Measurements from ENCODE around the gene PHLDA3. TPM values are rescaled to one million over a fixed set of nuclear protein-coding genes. Genes with fewer than 3 reads are reported as not detected.

PHLDA3 gene
- total and polyA plus RNA-seq, 2 of the 4 experiments (the other 2 are of a cell fraction), result 41.6 to 102 TPM

DNA sequence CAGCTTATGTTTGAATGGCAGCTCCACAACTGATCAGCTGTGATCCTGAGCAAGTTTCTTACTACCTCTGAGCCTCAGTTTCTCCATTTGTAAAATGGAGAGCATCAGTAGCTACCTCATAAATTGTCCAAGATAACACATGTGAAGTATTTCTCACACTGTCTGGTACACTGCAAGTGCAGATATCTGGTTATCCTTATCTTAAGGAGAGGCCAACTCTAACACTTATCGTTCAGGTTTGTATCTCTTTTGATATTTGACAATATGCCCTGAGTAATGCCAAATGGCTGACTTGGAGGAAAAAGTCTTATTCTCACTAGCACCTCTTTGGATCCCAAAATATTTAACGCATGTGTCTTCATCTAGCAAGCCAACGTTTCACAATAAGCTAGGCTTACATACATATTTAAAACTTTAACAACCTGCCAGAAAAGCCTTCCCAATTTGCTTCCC lies 35.2 kb upstream of the PHLDA3 start:
- no TSS peak for BruUV-seq (replicated peaks)
- H3K14ac ChIP-seq (replicated peaks; ENCODE audit: low read depth, low read length), result peak overlapping the region; percentile 96
- H3K27ac ChIP-seq (ENCODE audit: insufficient read depth, low read length), result peak overlapping the region; percentile 94
- H2BK15ac ChIP-seq (ENCODE audit: low read depth, low read length), result peak overlapping the region; percentile 48
- peak overlapping the region; percentile 97 for H3K4me2 ChIP-seq (ENCODE audit: low read depth, low read length)
- dilution Hi-C loops (cut with HindIII; ENCODE audit: low sequenced_read_pairs, unreplicated experiment) (no loop called here), in situ Hi-C loops (cut with MboI; ENCODE audit: low sequenced_read_pairs) (no loop called here), intact Hi-C loops (cut with micrococcal nuclease) (no loop called here)
- peak overlapping the region; percentile 94 for H2BK5ac ChIP-seq (ENCODE audit: low read depth, low read length, poor library complexity, severe bottlenecking)
- WGBS, 2 experiments (ENCODE audit: extremely low coverage in 2 of 2, insufficient read length in 1 of 2), result 33% methylated on average over 1 of the region's 3 CpGs; no CpG with 5 or more reads in 1 of the 2 experiments
- peak overlapping the region; percentile 71 for H2AK5ac ChIP-seq (ENCODE audit: low read depth, low read length)
- no peaks in the 10 kb centered on the region for H3K27me3 ChIP-seq (ENCODE audit: control insufficient read depth, insufficient read depth, low read length)
- H3K36me3 ChIP-seq (ENCODE audit: control insufficient read depth, insufficient read depth, low read length), result peaks cover 25% of the 10 kb centered on the region
- peak; percentile 60 for DNase-seq
- H4K20me1 ChIP-seq (ENCODE audit: insufficient read depth, low read length), result peaks cover 42% of the 10 kb centered on the region
- no peak overlapping the region for H2AK9ac ChIP-seq (replicated peaks; ENCODE audit: low read depth, low read length, poor library complexity)
- peak overlapping the region; percentile 95 for H3K9ac ChIP-seq (ENCODE audit: low read depth, low read length)
- H2AFZ ChIP-seq (replicated peaks; ENCODE audit: low read length, poor library complexity), result no peak overlapping the region
- H4K8ac ChIP-seq (ENCODE audit: low read depth in 2 of 2, low read length in 2 of 2), result peak overlapping the region; percentile 73 to 91
- H4K91ac ChIP-seq (ENCODE audit: insufficient read depth, low read depth, low read length), result peak overlapping the region; percentile 91
- H3K56ac ChIP-seq (ENCODE audit: extremely low read depth, insufficient read depth, low read length), result peak overlapping the region; percentile 96
- no peak for ATAC-seq (ENCODE audit: low read depth)
- H3K9me1 ChIP-seq (ENCODE audit: insufficient read depth, low read length), result peaks cover 42% of the 10 kb centered on the region
- H3K4ac ChIP-seq (ENCODE audit: low read depth, low read length), result peak overlapping the region; percentile 92
- TF ChIP-seq POLR2A (IDR thresholded peaks at IDR 0.05; ENCODE audit: low read depth, low read length) (no peak), FOS (IDR thresholded peaks at IDR 0.05; ENCODE audit: low read depth, low read length) (no peak), RFX5 (IDR thresholded peaks at IDR 0.05; ENCODE audit: low read depth, low read length) (no peak), NFE2L2 (IDR thresholded peaks at IDR 0.05; ENCODE audit: low read depth, low read length) (no peak), MAFK (IDR thresholded peaks at IDR 0.05; ENCODE audit: low read depth, low read length) (no peak), CEBPB (IDR thresholded peaks at IDR 0.05; ENCODE audit: low read depth, low read length) (peak; percentile 72), MXI1 (IDR thresholded peaks at IDR 0.05; ENCODE audit: borderline replicate concordance, low read depth, low read length) (no peak), MAZ (IDR thresholded peaks at IDR 0.05; ENCODE audit: borderline replicate concordance, low read depth, low read length) (0 out of 2 replicates have a peak, but pooled peaks have one; percentile 8), SMC3 (IDR thresholded peaks at IDR 0.05; ENCODE audit: low read depth, low read length) (no peak), BHLHE40 (IDR thresholded peaks at IDR 0.05; ENCODE audit: low read depth, low read length) (no peak), RAD21 (IDR thresholded peaks at IDR 0.05; ENCODE audit: low read length) (no peak), CHD1 (IDR thresholded peaks at IDR 0.05; ENCODE audit: low read depth, low read length) (no peak)
- TF ChIP-seq, protein P1, sequence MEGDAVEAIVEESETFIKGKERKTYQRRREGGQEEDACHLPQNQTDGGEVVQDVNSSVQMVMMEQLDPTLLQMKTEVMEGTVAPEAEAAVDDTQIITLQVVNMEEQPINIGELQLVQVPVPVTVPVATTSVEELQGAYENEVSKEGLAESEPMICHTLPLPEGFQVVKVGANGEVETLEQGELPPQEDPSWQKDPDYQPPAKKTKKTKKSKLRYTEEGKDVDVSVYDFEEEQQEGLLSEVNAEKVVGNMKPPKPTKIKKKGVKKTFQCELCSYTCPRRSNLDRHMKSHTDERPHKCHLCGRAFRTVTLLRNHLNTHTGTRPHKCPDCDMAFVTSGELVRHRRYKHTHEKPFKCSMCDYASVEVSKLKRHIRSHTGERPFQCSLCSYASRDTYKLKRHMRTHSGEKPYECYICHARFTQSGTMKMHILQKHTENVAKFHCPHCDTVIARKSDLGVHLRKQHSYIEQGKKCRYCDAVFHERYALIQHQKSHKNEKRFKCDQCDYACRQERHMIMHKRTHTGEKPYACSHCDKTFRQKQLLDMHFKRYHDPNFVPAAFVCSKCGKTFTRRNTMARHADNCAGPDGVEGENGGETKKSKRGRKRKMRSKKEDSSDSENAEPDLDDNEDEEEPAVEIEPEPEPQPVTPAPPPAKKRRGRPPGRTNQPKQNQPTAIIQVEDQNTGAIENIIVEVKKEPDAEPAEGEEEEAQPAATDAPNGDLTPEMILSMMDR (conservative IDR thresholded peaks at IDR 0.05; ENCODE audit: low read depth, low read length), result no peak
- ChIA-PET POLR2A (ENCODE audit: unreplicated experiment) (interaction anchor here (0.8 to 3.0 kb wide), 5 partner anchors 8 to 42 kb away, joined by 3 to 8 read pairs (median 5); no protein-coding TSS in a partner anchor), CTCF (interaction anchor here (0.7 to 4.5 kb wide), 3 partner anchors 8 to 68 kb away, joined by 3 to 31 read pairs (median 10); no protein-coding TSS in a partner anchor)
- H3K9me3 ChIP-seq (ENCODE audit: control insufficient read depth, insufficient read depth, low read length), result no peaks in the 10 kb centered on the region
- peak overlapping the region; percentile 79 for H3K4me3 ChIP-seq (ENCODE audit: insufficient read depth, low read depth, low read length)
- peak overlapping the region; percentile 64 for H2BK20ac ChIP-seq (ENCODE audit: low read depth, low read length)
- peaks cover 4 to 50% of the 10 kb centered on the region in 2 experiments; a peak in 2 of 4 replicates for H3K79me1 ChIP-seq (ENCODE audit: low read depth in 1 of 2, low read length in 2 of 2)
- peak overlapping the region; percentile 92 for H2BK120ac ChIP-seq (ENCODE audit: low read depth, low read length)
- H3K18ac ChIP-seq (ENCODE audit: low read depth, low read length), result peak overlapping the region; percentile 53
- H3K23ac ChIP-seq (ENCODE audit: low read depth, low read length), result peak overlapping the region; percentile 74; the same call in 1 of the 2 replicates
- peaks cover 43% of the 10 kb centered on the region for H3K4me1 ChIP-seq (ENCODE audit: control insufficient read depth, insufficient read depth, low read length)
- peak overlapping the region; percentile 35 for H4K5ac ChIP-seq (ENCODE audit: low read depth, low read length)
